Left lung (tissue), 10 donors: ENCODE results near the gene RGS11. TPM values are rescaled to one million over a fixed set of nuclear protein-coding genes. Genes with fewer than 3 reads are reported as not detected.

Source experiments
- ATAC-seq: fragments of 200-7000 bp; cut with Tn5 transposase; one replicate; pipeline ENCODE4 v1.9.1; 2020; ENCODE audit warnings: moderate library complexity
- DNase-seq, 4 donors: peaks; one replicate each; pipeline ENCODE4 v3.0.0-alpha.2; 2013 to 2020
- H3K27ac ChIP-seq, 2 donors: fragments of 200-600 bp; sonication (generic) in 1 of 2; one replicate each; pipeline versions ENCODE4 v1.5.0 to v1.8.0; 2020 to 2021
- H3K27me3 ChIP-seq, 2 donors: fragments of 200-600 bp; sonication (generic) in 1 of 2; one replicate each; pipeline versions ENCODE4 v1.5.0 to v1.8.0; 2020 to 2021
- H3K36me3 ChIP-seq, 2 donors: fragments of 200-600 bp; sonication (generic) in 1 of 2; one replicate each; pipeline versions ENCODE4 v1.5.0 to v1.8.0; 2020 to 2021
- H3K4me1 ChIP-seq, 2 donors: fragments of 200-600 bp; one replicate each; pipeline ENCODE4 v1.8.0; 2021
- H3K4me3 ChIP-seq, 2 donors: fragments of 200-600 bp; sonication (generic) in 1 of 2; one replicate each; pipeline versions ENCODE4 v1.5.0 to v1.8.0; 2020 to 2021; ENCODE audit warnings: mild to moderate bottlenecking in 1 of 2
- H3K9me3 ChIP-seq, 2 donors: fragments of 200-600 bp; sonication (generic) in 1 of 2; one replicate each; pipeline versions ENCODE4 v1.5.0 to v1.8.0; 2020 to 2021
- CTCF ChIP-seq, 2 donors: fragments of 200-600 bp; sonication (generic) in 1 of 2; IDR thresholded peaks; one replicate each; pipeline versions ENCODE4 v1.5.0 to v1.8.0; 2021; ENCODE audit warnings: antibody characterized with exemption in 2 of 2
- intact Hi-C, 2 donors: fragments of 100-400 bp; cut with DNase I; formaldehyde crosslinking; loops; one replicate each; pipeline versions ENCODE4 v1.11.2 to v1.14.2; 2022
- polyA plus RNA-seq, 6 donors: library from polyadenylated mRNA; unstranded; fragments of 120-200 nt; gene quantifications; one replicate each; pipeline ENCODE4 v1.2.1, GENCODE V29; 2013; ENCODE audit not compliant: insufficient read length in 6 of 6
- total RNA-seq, 2 donors: library from RNA; stranded (reverse); fragmentation: NEBNext Ultra II Directional; extraction: Animal tissue kit (Norgen Biotek cat#: 25700); gene quantifications; one replicate each; pipeline ENCODE4 v1.2.1, GENCODE V29; 2021
- donor health status: DM: no; HTN: yes; CAD: no.
- donor health status: DM: no; HTN: no; CAD: no.

The RGS11 gene
- total and polyA plus RNA-seq, 8 donors, result 1.8 to 8.3 (median 4.1) TPM

- Histone ChIP-seq H3K27me3 (no peaks in the 10 kb centered on the region), H3K27ac (no peak overlapping the region), H3K9me3 (no peaks in the 10 kb centered on the region), H3K36me3 (peaks cover 0 to 27% of the 10 kb centered on the region in 2 donors), H3K4me1 (peaks cover 2 to 29% of the 10 kb centered on the region in 2 donors), H3K4me3 (no peak overlapping the region)
- ATAC-seq (no peak), DNase-seq (no peak)
- no peak for TF ChIP-seq CTCF (IDR thresholded peaks at IDR 0.05)
- intact Hi-C loops, result no loop called here
Measured at GRCh38 chr16:321532-321931, 45.8 kb upstream of the RGS11 start.

- ATAC-seq, result no peak
- peaks cover 0 to 16% of the 10 kb centered on the region in 2 donors for H3K4me1 ChIP-seq
Measured at GRCh38 chr16:320206-320605, 44.5 kb upstream of the RGS11 start.

DNA sequence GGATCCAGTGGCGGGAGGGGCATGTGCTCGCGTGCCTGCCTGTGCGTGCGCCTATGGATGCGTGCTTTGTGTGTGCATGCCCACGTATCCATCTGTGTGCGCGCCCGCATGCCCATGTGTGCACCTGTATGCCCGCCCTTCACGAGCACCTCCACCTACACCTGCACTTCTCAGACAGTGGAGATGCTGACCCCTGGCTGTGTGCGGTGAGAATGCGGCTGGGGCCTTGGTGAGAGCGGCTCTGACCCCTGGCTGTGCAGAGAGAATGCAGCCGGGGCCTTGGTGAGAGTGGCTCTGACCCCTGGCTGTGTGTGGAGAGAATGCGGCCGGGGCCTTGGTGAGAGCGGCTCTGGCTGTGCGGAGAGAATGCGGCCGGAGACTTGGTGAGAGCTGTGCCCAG is 42.9 kb upstream of the RGS11 start:
- H3K36me3 ChIP-seq, result peaks cover 0 to 38% of the 10 kb centered on the region in 2 donors
- no peak for TF ChIP-seq CTCF (IDR thresholded peaks at IDR 0.05)
- no peak for DNase-seq
- H3K9me3 ChIP-seq, result no peaks in the 10 kb centered on the region
- intact Hi-C loops, result no loop called here
- H3K4me1 ChIP-seq, result peaks cover 0 to 3% of the 10 kb centered on the region in 2 donors
- no peak for ATAC-seq
- H3K27me3 ChIP-seq, result no peaks in the 10 kb centered on the region
- no peak overlapping the region for H3K27ac ChIP-seq
- no peak overlapping the region for H3K4me3 ChIP-seq

More at GRCh38 chr16:320206-320605, 44.5 kb upstream of the RGS11 start:
- intact Hi-C loops, result no loop called here
- Histone ChIP-seq H3K36me3 (peaks cover 0 to 27% of the 10 kb centered on the region in 2 donors), H3K27ac (no peak overlapping the region), H3K9me3 (no peaks in the 10 kb centered on the region), H3K27me3 (no peaks in the 10 kb centered on the region), H3K4me3 (no peak overlapping the region)
- DNase-seq, result no peak
- no peak for TF ChIP-seq CTCF (IDR thresholded peaks at IDR 0.05)

- peaks cover 0 to 48% of the 10 kb centered on the region in 2 donors for H3K36me3 ChIP-seq
- TF ChIP-seq CTCF (IDR thresholded peaks at IDR 0.05), result no peak
- no peak for ATAC-seq
Measured at GRCh38 chr16:317583-317982, 41.8 kb upstream of the RGS11 start.

GRCh38 chr16:316741-317464 is 41.2 kb upstream of the RGS11 start:
- Histone ChIP-seq H3K4me1 (peaks cover 0 to 3% of the 10 kb centered on the region in 2 donors), H3K36me3 (peaks cover 0 to 54% of the 10 kb centered on the region in 2 donors), H3K9me3 (no peaks in the 10 kb centered on the region), H3K27me3 (no peaks in the 10 kb centered on the region), H3K4me3 (no peak overlapping the region), H3K27ac (no peak overlapping the region)
- TF ChIP-seq CTCF (IDR thresholded peaks at IDR 0.05), result no peak
- no peak for DNase-seq
- ATAC-seq, result no peak
- intact Hi-C loops, result no loop called here

More at GRCh38 chr16:317583-317982, 41.8 kb upstream of the RGS11 start:
- Histone ChIP-seq H3K4me1 (peaks cover 0 to 3% of the 10 kb centered on the region in 2 donors), H3K27ac (no peak overlapping the region), H3K9me3 (no peaks in the 10 kb centered on the region), H3K4me3 (no peak overlapping the region), H3K27me3 (no peaks in the 10 kb centered on the region)
- DNase-seq, result no peak
- intact Hi-C loops, result no loop called here
